Skeletal muscle tissue (tissue), 4 donors: Measurements from ENCODE around the gene ZIC4. TPM values are rescaled to one million over a fixed set of nuclear protein-coding genes. Genes with fewer than 3 reads are reported as not detected.

Source experiments
- H3K27ac ChIP-seq: one replicate; pipeline ENCODE4 v1.7.0; 2013; ENCODE audit warnings: mild to moderate bottlenecking, low read depth, low read length, inconsistent platforms
- H3K27me3 ChIP-seq, 3 donors: one replicate each; pipeline ENCODE4 v1.7.0; 2013; ENCODE audit warnings: low read length in 3 of 3; ENCODE audit not compliant: control insufficient read depth in 3 of 3, insufficient read depth in 3 of 3
- H3K36me3 ChIP-seq, 3 donors: one replicate each; pipeline ENCODE4 v1.7.0; 2013; ENCODE audit warnings: low read length in 3 of 3; ENCODE audit not compliant: control insufficient read depth in 3 of 3, insufficient read depth in 3 of 3
- H3K4me1 ChIP-seq, 3 donors: one replicate each; pipeline ENCODE4 v1.7.0; 2013; ENCODE audit warnings: low read length in 3 of 3, mild to moderate bottlenecking in 3 of 3; ENCODE audit not compliant: control insufficient read depth in 3 of 3, insufficient read depth in 3 of 3
- H3K4me3 ChIP-seq, 3 donors: one replicate each; pipeline ENCODE4 v1.7.0; 2013; ENCODE audit warnings: low read length in 3 of 3
- H3K9ac ChIP-seq, 3 donors: one replicate each; pipeline ENCODE4 v1.7.0; 2013; ENCODE audit warnings: low read length in 3 of 3, mild to moderate bottlenecking in 3 of 3, moderate library complexity in 2 of 3, low read depth in 1 of 3
- H3K9me3 ChIP-seq, 3 donors: one replicate each; pipeline ENCODE4 v1.7.0; 2013; ENCODE audit warnings: low read length in 3 of 3; ENCODE audit not compliant: control insufficient read depth in 3 of 3
- total RNA-seq: library from RNA; depleted of rRNA; stranded (reverse); fragments of >200 nt; gene quantifications from one replicate; pipeline ENCODE4 v1.2.3, GENCODE V29; 2014
- donor health status: Osteomylitis.

Gene ZIC4
- total RNA-seq, 1 donor from 2014 or later = 2.6 TPM

DNA sequence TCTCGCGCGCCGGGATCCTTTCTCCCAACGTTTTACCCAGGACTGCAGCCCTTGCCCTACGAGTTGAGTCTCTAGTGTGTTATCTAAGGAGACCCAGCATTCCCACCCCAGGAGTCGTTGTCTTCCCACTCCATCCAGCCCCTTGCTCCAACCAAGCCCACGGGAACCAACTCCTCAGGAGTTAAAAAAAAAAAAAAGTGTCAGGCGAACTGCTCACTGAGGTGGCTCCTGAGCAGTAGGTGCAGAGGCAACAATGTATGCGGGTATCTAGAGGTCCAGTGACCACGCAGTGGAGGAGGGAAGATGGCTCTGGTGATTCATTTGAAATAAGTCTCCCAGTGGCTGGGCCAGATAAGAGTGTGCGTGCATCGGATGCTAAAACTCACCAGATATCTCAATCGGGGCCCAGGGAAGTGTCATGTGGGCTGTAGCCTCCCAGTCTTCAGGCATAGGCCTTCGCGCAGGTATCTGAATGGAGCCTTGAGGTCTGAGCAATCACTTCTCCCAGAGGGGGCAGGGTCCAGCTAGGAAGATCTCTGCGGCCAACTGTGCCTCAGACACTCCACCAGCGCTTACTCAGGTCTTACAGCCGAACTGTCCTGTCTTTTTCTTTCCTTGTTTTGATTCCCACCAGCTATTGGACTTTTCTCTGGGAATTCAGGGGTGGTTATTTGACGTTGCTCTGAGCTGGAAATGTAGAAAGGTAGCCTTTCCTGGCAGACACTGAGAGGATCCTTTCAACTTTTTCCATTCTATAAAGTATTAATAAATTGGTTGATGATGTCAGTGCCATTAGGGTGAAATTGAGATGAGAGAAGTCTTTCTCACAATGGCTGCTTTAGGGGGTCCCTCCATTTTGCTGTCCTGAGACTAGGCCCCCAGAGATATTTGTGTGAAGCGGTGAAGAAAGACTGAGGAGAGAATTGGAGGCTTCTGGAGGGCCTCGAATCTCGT lies 21.0 kb downstream of the ZIC4 start:
- Histone ChIP-seq H3K9me3 (no peaks in the 10 kb centered on the region), H3K27me3 (peaks cover 39 to 74% (median 41%) of the 10 kb centered on the region in 3 donors)

DNA sequence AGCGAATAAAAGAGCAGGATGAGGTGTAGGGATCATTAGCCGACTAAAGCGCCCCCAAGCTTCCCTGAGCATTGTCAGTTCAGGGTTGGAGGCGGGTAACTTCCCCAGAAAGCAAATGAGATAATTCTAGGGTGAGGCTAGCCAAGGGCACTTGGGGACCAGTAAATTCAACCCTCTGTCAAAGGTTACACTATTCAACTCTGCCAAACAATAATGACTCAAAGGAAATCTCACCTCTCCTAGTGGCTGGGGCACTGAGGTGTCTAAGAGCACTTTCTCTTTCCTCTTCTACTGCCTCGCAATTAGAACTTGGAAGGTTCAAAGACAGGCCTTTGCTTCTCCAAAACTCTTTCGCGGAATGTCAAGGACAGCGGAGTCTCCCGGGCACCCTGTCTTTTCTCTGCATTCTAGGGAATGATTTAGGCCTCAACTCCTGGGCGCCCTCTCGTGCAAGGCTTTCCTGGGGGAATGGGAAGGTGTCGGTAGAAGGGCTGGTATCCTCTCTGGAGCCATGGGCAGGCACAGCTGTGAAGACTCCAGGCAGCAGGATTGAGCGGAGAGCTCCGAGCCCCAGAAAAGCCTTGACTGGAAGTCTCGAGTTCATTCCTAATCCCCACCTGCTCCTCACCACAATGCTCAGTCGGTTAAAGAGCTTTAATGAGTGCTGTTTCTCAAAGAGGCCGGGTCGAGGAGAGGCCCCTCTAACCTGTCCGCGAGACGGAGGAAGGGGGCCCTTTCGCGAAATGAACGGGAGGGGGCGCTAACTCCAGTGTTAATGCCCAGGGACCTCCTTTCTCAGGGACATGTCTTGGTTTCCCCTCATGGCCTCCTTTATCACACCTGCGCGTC lies 21.9 kb downstream of the ZIC4 start:
- H3K4me3 ChIP-seq = no peak overlapping the region
- H3K9ac ChIP-seq = no peak overlapping the region
- H3K27me3 ChIP-seq = peaks cover 46 to 77% (median 47%) of the 10 kb centered on the region in 3 donors
- H3K4me1 ChIP-seq = no peaks in the 10 kb centered on the region
- H3K27ac ChIP-seq = no peak overlapping the region
- no peaks in the 10 kb centered on the region for H3K9me3 ChIP-seq
- H3K36me3 ChIP-seq = no peaks in the 10 kb centered on the region

More for the DNA sequence above, 21.0 kb downstream of the ZIC4 start:
- no peak overlapping the region for H3K9ac ChIP-seq
- no peak overlapping the region for H3K27ac ChIP-seq
- no peaks in the 10 kb centered on the region for H3K36me3 ChIP-seq
- no peak overlapping the region for H3K4me3 ChIP-seq
- no peaks in the 10 kb centered on the region for H3K4me1 ChIP-seq

GRCh38 chr3:147383617-147384016 lies 22.7 kb downstream of the ZIC4 start:
- H3K9me3 ChIP-seq = no peaks in the 10 kb centered on the region
- no peak overlapping the region for H3K4me3 ChIP-seq
- no peak overlapping the region for H3K9ac ChIP-seq
- no peaks in the 10 kb centered on the region for H3K4me1 ChIP-seq
- no peaks in the 10 kb centered on the region for H3K36me3 ChIP-seq
- H3K27ac ChIP-seq = no peak overlapping the region
- peaks cover 45 to 74% (median 50%) of the 10 kb centered on the region in 3 donors for H3K27me3 ChIP-seq

GRCh38 chr3:147381596-147381995 lies 24.7 kb downstream of the ZIC4 start:
- H3K27ac ChIP-seq = no peak overlapping the region
- H3K4me3 ChIP-seq = no peak overlapping the region
- H3K4me1 ChIP-seq = peaks cover 0 to 6% (median 0%) of the 10 kb centered on the region in 3 donors
- H3K9me3 ChIP-seq = no peaks in the 10 kb centered on the region
- no peak overlapping the region for H3K9ac ChIP-seq
- H3K27me3 ChIP-seq = peaks cover 56 to 69% (median 67%) of the 10 kb centered on the region in 3 donors
- no peaks in the 10 kb centered on the region for H3K36me3 ChIP-seq

DNA sequence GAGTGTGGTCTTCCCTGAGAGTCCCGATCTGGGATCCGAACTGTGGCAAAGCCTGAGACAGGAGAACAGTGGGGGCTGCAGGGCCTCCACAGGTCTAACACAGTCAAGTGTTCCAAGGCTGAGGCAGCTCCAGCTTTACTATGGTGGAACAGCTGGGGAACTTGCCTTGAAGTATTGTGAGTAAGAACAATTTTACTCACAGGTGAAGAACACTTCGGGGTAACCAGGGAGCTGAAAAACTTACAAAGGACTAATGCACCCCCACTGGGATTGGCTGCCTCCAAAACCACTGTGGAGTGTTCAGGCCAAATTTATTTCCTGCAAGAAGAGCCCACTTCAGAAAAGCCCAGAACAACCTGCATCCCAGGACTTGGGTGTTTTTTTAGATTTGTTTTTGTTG lies 25.4 kb downstream of the ZIC4 start:
- peaks cover 56 to 70% (median 68%) of the 10 kb centered on the region in 3 donors for H3K27me3 ChIP-seq
- H3K27ac ChIP-seq = no peak overlapping the region
- H3K4me3 ChIP-seq = no peak overlapping the region
- H3K4me1 ChIP-seq = peaks cover 0 to 6% (median 0%) of the 10 kb centered on the region in 3 donors
- no peak overlapping the region for H3K9ac ChIP-seq
- H3K36me3 ChIP-seq = no peaks in the 10 kb centered on the region
- H3K9me3 ChIP-seq = no peaks in the 10 kb centered on the region

DNA sequence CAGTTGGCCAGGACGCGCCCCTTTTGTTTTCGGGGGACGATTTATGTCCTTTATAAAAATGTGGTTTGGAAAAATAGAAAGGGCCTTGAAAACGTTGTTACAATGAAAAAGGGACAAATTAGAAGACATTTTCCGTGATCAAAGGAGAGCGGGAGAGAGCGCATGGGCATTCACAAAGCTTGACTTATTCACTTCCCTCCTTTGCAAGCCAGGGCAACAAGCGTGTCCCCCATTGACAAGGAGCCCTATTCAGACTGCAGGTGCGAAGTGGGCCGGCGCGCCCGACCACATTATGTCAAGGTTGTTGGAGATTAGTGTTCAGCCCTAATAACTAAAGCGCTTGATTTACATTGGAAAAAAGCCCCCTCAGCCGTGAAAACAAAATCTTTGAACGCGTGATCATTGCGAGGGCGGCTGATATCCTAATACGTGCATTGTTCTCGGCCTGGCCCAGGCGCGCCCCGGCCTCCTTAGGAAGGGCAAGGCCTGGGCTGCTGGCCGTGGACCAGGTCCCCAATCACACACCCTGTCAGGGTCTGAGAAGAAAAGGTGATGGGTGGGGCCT lies 25.9 kb downstream of the ZIC4 start:
- Histone ChIP-seq H3K27me3 (peaks cover 54 to 70% (median 69%) of the 10 kb centered on the region in 3 donors), H3K4me1 (peaks cover 0 to 6% (median 0%) of the 10 kb centered on the region in 3 donors), H3K9ac (no peak overlapping the region), H3K4me3 (no peak overlapping the region), H3K9me3 (no peaks in the 10 kb centered on the region), H3K36me3 (no peaks in the 10 kb centered on the region), H3K27ac (no peak overlapping the region)

GRCh38 chr3:147379651-147380050 lies 26.7 kb downstream of the ZIC4 start:
- Histone ChIP-seq H3K9me3 (no peaks in the 10 kb centered on the region), H3K27ac (no peak overlapping the region), H3K9ac (no peak overlapping the region), H3K4me1 (peaks cover 0 to 6% (median 0%) of the 10 kb centered on the region in 3 donors), H3K4me3 (no peak overlapping the region), H3K36me3 (no peaks in the 10 kb centered on the region), H3K27me3 (peaks cover 54 to 69% (median 66%) of the 10 kb centered on the region in 3 donors)

GRCh38 chr3:147377412-147378367 lies 28.7 kb downstream of the ZIC4 start:
- Histone ChIP-seq H3K4me1 (peaks cover 0 to 6% (median 0%) of the 10 kb centered on the region in 3 donors), H3K27ac (no peak overlapping the region), H3K9me3 (no peaks in the 10 kb centered on the region), H3K27me3 (peaks cover 56 to 76% (median 64%) of the 10 kb centered on the region in 3 donors), H3K9ac (no peak overlapping the region), H3K36me3 (no peaks in the 10 kb centered on the region), H3K4me3 (peak overlapping the region in 1 of 3 donors; percentile 20)

DNA sequence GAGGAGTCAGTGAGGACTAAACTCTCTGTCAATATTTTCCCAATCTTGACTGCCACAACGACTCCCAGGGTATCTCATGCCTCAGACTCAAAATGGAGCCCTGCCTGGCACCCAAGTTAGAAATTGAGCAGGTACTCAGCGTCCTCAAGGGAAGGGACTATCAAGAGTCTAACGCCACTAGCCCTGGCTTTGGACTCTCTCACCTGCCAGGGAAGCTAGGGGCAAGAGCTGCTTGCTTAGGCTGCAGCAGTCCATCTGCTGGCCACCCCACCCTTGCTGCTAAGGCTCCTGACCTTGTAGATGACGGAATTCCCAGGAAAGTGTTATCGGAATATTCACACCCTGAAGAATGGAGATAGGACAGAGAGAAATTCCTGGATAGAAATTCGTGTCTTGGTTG lies 33.0 kb downstream of the ZIC4 start:
- H3K36me3 ChIP-seq = no peaks in the 10 kb centered on the region
- no peak overlapping the region for H3K4me3 ChIP-seq
- H3K27ac ChIP-seq = no peak overlapping the region
- H3K9me3 ChIP-seq = no peaks in the 10 kb centered on the region
- H3K27me3 ChIP-seq = peaks cover 66 to 86% (median 79%) of the 10 kb centered on the region in 3 donors
- H3K4me1 ChIP-seq = peaks cover 0 to 6% (median 2%) of the 10 kb centered on the region in 3 donors
- no peak overlapping the region for H3K9ac ChIP-seq
